PC-9 (cell line): ENCODE results near the gene HTR2A.

Experiments
- CTCF ChIP-seq: fragments of 200-600 bp; sonication (generic); conservative IDR thresholded peaks from 2 replicates; pipeline ENCODE4 v1.6.1; 2017; ENCODE audit warnings: mixed run types, antibody characterized with exemption, mild to moderate bottlenecking, moderate library complexity
- EZH2 ChIP-seq: fragments of 200-600 bp; sonication (generic); IDR thresholded peaks from 2 replicates; pipeline ENCODE4 v1.8.0; 2017; ENCODE audit warnings: antibody characterized with exemption, low read depth

- TF ChIP-seq CTCF (no peak), EZH2 (no peak)
Measured at GRCh38 chr13:46874006-46874405, 22.8 kb downstream of the HTR2A start.
